Measurements from ENCODE around the gene HECW1.

The HECW1 gene

GRCh38 chr7:43248961-43249822, 136.7 kb downstream of the HECW1 start:
- Mint-ChIP-seq H3K27me3 (peaks cover 13% of the 10 kb centered on the region), H3K4me1 (peaks cover 2% of the 10 kb centered on the region), H3K36me3 (no peaks in the 10 kb centered on the region), H3K9me3 (no peaks in the 10 kb centered on the region), H3K27ac (no peak overlapping the region), H3K4me3 (no peak overlapping the region)
- DNase-seq (ENCODE audit: low spot score in 2 of 2) = no peak
- no peak for ATAC-seq (ENCODE audit: low read depth)

DNA sequence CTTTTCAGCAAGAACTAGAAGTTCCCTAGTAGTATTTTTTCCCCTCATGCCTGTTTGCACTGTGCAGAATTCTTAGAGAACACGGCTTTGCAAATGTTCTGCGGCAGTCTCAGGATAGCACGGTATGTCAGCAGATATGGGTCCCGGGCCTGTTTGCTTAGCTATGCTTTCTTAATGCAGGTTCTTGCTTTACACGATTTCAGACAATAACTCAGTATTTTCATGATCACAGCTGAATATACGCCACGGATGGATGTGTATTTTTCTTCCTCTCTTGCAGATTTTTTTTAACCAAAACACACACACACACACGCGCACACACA, 137.3 kb downstream of the HECW1 start:
- H3K4me3 Mint-ChIP-seq = no peak overlapping the region
- H3K36me3 Mint-ChIP-seq = no peaks in the 10 kb centered on the region
- no peaks in the 10 kb centered on the region for H3K9me3 Mint-ChIP-seq
- peaks cover 13% of the 10 kb centered on the region for H3K27me3 Mint-ChIP-seq
- no peak overlapping the region for H3K27ac Mint-ChIP-seq
- DNase-seq (ENCODE audit: low spot score in 2 of 2) = no peak
- H3K4me1 Mint-ChIP-seq = peaks cover 2% of the 10 kb centered on the region
- ATAC-seq (ENCODE audit: low read depth) = no peak

DNA sequence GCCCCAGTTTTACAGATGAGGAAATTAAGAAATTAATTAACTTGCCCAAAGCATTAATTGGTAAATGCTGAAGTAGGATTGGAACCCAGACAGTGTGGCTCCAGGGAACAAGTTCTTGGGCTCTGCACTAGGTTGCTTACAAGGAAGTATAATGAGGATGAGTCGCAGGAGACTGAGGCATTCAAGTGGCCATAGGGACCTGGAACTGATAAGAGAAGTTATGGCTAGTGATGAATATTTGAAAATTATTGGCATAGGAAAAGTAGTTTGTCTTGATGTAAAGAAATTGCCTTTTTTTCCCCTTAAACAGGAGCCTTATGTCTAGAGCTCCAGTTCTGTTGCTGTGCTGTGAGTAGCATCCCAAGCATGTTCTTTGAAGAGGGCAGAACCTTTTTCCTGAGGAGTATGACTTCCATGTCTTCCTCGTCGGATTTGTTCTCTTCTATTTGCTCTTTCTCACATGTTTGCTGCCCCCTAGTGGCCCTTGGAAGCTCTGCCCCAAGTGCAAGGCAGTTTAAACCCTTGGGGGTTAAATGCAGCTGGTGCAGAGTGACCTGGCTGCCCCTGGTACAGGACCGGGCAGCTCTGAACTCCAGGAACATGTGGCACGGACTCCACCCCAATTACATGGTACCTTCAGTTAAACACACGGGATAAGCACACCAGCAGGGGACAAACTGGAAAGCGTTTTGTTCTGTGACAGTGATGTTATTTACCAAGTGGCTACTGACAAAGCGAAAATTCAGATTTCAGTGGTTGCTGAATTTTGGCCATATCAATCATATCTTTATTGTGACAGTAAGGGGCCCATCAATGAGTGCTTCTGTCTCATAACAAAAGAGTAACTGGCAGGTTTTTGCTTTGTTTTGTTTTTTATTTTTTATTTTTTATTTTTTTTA, 148.8 kb downstream of the HECW1 start:
- peak; percentile 53 for ATAC-seq (ENCODE audit: low read depth)
- H3K4me3 Mint-ChIP-seq = no peak overlapping the region
- no peaks in the 10 kb centered on the region for H3K9me3 Mint-ChIP-seq
- H3K36me3 Mint-ChIP-seq = no peaks in the 10 kb centered on the region
- peak; percentile 37 to 43 for DNase-seq (ENCODE audit: low spot score in 2 of 2)
- H3K27me3 Mint-ChIP-seq = peaks cover 5% of the 10 kb centered on the region
- no peaks in the 10 kb centered on the region for H3K4me1 Mint-ChIP-seq
- H3K27ac Mint-ChIP-seq = no peak overlapping the region

GRCh38 chr7:43265139-43265538, 152.7 kb downstream of the HECW1 start:
- Mint-ChIP-seq H3K4me3 (no peak overlapping the region), H3K9me3 (no peaks in the 10 kb centered on the region), H3K4me1 (no peaks in the 10 kb centered on the region), H3K27ac (no peak overlapping the region), H3K27me3 (peaks cover 10% of the 10 kb centered on the region), H3K36me3 (no peaks in the 10 kb centered on the region)
- no peak for DNase-seq (ENCODE audit: low spot score in 2 of 2)
- no peak for ATAC-seq (ENCODE audit: low read depth)

DNA sequence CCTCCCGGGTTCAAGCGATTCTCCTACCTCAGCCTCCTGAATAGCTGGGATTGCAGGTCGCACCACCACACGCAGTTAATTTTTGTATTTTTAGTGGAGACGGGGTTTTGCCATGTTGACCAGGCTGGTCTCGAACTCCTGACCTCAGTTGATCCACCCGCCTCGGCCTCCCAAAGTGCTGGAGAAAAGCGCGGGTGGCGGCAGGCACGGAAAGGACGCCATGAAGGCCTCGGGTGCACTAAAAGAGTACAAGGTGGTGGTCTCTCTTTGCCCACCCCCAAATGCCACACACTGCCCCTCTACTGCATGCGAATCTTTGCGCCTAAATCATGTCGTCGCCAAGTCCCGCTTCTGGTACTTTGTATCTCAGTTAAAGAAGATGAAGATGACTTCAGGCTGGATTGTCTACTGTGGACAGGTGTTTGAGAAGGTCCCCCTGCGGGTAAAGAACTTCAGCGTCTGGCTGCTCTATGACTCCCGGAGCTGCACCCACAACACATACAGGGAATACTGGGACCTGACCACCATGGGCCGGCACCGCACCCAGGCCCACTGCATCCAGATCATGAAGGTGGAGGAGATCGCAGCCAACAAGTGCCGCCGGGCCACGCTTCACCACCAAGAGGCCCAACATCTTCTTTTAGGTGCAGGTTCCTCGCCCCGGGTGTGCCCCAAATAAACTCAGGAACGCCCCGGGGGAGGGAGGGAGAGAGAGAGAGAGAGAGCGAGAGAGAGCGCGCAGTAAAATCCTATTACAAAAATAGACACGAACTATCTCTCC, 161.7 kb downstream of the HECW1 start:
- H3K9me3 Mint-ChIP-seq = peaks cover 3% of the 10 kb centered on the region
- no peak for ATAC-seq (ENCODE audit: low read depth)

GRCh38 chr7:43274752-43275151, 162.3 kb downstream of the HECW1 start:
- Mint-ChIP-seq H3K27ac (no peak overlapping the region), H3K4me3 (no peak overlapping the region), H3K36me3 (no peaks in the 10 kb centered on the region), H3K9me3 (peaks cover 3% of the 10 kb centered on the region), H3K4me1 (peaks cover 2% of the 10 kb centered on the region), H3K27me3 (peaks cover 13% of the 10 kb centered on the region)
- no peak for ATAC-seq (ENCODE audit: low read depth)
- DNase-seq (ENCODE audit: low spot score in 2 of 2) = no peak

More for the DNA sequence above, 161.7 kb downstream of the HECW1 start:
- Mint-ChIP-seq H3K4me1 (peaks cover 2% of the 10 kb centered on the region), H3K36me3 (no peaks in the 10 kb centered on the region), H3K27ac (no peak overlapping the region), H3K27me3 (peaks cover 13% of the 10 kb centered on the region), H3K4me3 (no peak overlapping the region)
- no peak for DNase-seq (ENCODE audit: low spot score in 2 of 2)

- DNase-seq (ENCODE audit: low spot score in 2 of 2) (no peak), ATAC-seq (ENCODE audit: low read depth) (no peak)
- H3K27ac Mint-ChIP-seq = no peak overlapping the region
- H3K4me1 Mint-ChIP-seq = peaks cover 2% of the 10 kb centered on the region
- H3K36me3 Mint-ChIP-seq = no peaks in the 10 kb centered on the region
- peaks cover 14% of the 10 kb centered on the region for H3K27me3 Mint-ChIP-seq
- H3K4me3 Mint-ChIP-seq = no peak overlapping the region
- no peaks in the 10 kb centered on the region for H3K9me3 Mint-ChIP-seq
These were observed 164.1 kb downstream of the HECW1 start for GRCh38 chr7:43276547-43276946.

DNA sequence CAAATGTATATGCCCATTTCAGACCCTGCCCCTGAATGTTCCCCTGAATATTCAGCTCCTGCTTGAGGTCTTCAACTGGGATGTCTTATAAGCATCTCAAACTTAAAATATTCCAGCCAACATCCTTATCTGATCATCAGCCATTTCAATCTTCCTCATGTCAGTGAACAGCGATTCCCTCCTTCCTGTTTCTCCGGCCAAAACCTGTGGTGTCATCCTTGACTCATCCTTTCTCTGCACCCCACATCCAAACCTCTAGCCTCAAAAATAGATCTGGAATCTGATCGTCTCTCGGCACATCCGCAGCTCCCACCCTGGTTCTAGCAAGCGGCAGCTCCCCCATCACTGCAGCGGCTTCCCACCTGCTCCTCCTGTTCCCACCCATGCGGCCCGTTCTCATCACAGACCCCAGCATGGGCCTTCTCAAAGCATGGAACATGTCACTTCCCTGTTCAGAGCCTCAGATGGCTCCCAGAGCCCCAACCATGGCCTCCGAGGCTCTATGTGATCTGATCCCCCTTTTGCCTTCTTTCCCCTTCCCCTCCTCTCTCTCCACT, 165.7 kb downstream of the HECW1 start:
- Mint-ChIP-seq H3K4me1 (peaks cover 2% of the 10 kb centered on the region), H3K27me3 (peaks cover 19% of the 10 kb centered on the region), H3K36me3 (no peaks in the 10 kb centered on the region), H3K4me3 (no peak overlapping the region), H3K27ac (no peak overlapping the region), H3K9me3 (no peaks in the 10 kb centered on the region)
- no peak for ATAC-seq (ENCODE audit: low read depth)
- DNase-seq (ENCODE audit: low spot score in 2 of 2) = no peak

- Mint-ChIP-seq H3K9me3 (peaks cover 3% of the 10 kb centered on the region), H3K4me3 (no peak overlapping the region), H3K4me1 (peaks cover 2% of the 10 kb centered on the region), H3K27ac (no peak overlapping the region), H3K27me3 (peaks cover 19% of the 10 kb centered on the region), H3K36me3 (peaks cover 2% of the 10 kb centered on the region)
- DNase-seq (ENCODE audit: low spot score in 2 of 2) (no peak), ATAC-seq (ENCODE audit: low read depth) (no peak)
These were observed 168.8 kb downstream of the HECW1 start for GRCh38 chr7:43281268-43281667.

GRCh38 chr7:43283706-43284105, 171.3 kb downstream of the HECW1 start:
- Mint-ChIP-seq H3K27me3 (peaks cover 17% of the 10 kb centered on the region), H3K4me1 (no peaks in the 10 kb centered on the region)
- no peak for ATAC-seq (ENCODE audit: low read depth)

GRCh38 chr7:43289826-43290225, 177.4 kb downstream of the HECW1 start:
- Mint-ChIP-seq H3K9me3 (peaks cover 7% of the 10 kb centered on the region), H3K36me3 (peaks cover 4% of the 10 kb centered on the region), H3K27ac (no peak overlapping the region), H3K4me1 (no peaks in the 10 kb centered on the region), H3K4me3 (no peak overlapping the region), H3K27me3 (peaks cover 10% of the 10 kb centered on the region)
- no peak for DNase-seq (ENCODE audit: low spot score in 2 of 2)
- ATAC-seq (ENCODE audit: low read depth) = no peak

More at GRCh38 chr7:43283706-43284105, 171.3 kb downstream of the HECW1 start:
- DNase-seq (ENCODE audit: low spot score in 2 of 2) = no peak
- peaks cover 3% of the 10 kb centered on the region for H3K9me3 Mint-ChIP-seq
- peaks cover 2% of the 10 kb centered on the region for H3K36me3 Mint-ChIP-seq
- H3K4me3 Mint-ChIP-seq = no peak overlapping the region
- H3K27ac Mint-ChIP-seq = no peak overlapping the region

GRCh38 chr7:43290978-43291377, 178.5 kb downstream of the HECW1 start:
- no peaks in the 10 kb centered on the region for H3K4me1 Mint-ChIP-seq
- no peak for ATAC-seq (ENCODE audit: low read depth)
- H3K9me3 Mint-ChIP-seq = peaks cover 5% of the 10 kb centered on the region
- no peak overlapping the region for H3K27ac Mint-ChIP-seq
- H3K4me3 Mint-ChIP-seq = no peak overlapping the region
- H3K36me3 Mint-ChIP-seq = peaks cover 2% of the 10 kb centered on the region
- peaks cover 11% of the 10 kb centered on the region for H3K27me3 Mint-ChIP-seq
- DNase-seq (ENCODE audit: low spot score in 2 of 2) = no peak

DNA sequence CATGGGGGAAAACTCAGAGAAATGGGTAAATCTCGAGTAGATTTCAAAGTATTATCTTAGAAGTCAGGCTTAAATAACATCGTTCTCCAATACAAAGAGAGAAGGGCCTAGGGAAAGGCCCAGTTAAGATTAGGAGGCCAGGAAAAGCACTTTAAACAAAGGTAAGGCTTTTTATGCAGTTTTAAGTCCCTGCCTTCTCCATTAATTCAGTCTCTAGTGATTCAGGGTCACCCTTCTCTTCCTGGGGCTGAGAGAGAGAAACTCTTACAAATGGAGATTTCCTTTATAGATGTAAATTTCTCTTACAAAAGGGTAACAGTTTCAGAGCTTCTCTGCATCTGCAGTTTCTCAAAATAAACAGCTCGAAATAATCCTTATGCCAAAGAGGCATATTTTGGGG, 179.3 kb downstream of the HECW1 start:
- H3K4me1 Mint-ChIP-seq = no peaks in the 10 kb centered on the region
- ATAC-seq (ENCODE audit: low read depth) = no peak
- H3K27me3 Mint-ChIP-seq = peaks cover 11% of the 10 kb centered on the region
- H3K4me3 Mint-ChIP-seq = no peak overlapping the region
- no peak for DNase-seq (ENCODE audit: low spot score in 2 of 2)
- H3K27ac Mint-ChIP-seq = no peak overlapping the region
- peaks cover 4% of the 10 kb centered on the region for H3K9me3 Mint-ChIP-seq
- H3K36me3 Mint-ChIP-seq = peaks cover 2% of the 10 kb centered on the region

All from memory B cell (primary cell).